ENCODE results near the gene TTC39A.

- TF ChIP-seq, protein P1, sequence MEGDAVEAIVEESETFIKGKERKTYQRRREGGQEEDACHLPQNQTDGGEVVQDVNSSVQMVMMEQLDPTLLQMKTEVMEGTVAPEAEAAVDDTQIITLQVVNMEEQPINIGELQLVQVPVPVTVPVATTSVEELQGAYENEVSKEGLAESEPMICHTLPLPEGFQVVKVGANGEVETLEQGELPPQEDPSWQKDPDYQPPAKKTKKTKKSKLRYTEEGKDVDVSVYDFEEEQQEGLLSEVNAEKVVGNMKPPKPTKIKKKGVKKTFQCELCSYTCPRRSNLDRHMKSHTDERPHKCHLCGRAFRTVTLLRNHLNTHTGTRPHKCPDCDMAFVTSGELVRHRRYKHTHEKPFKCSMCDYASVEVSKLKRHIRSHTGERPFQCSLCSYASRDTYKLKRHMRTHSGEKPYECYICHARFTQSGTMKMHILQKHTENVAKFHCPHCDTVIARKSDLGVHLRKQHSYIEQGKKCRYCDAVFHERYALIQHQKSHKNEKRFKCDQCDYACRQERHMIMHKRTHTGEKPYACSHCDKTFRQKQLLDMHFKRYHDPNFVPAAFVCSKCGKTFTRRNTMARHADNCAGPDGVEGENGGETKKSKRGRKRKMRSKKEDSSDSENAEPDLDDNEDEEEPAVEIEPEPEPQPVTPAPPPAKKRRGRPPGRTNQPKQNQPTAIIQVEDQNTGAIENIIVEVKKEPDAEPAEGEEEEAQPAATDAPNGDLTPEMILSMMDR (IDR thresholded peaks at IDR 0.05; ENCODE audit: low read length) = no peak
- TF ChIP-seq EZH2 (IDR thresholded peaks at IDR 0.05; ENCODE audit: borderline replicate concordance, low read length) = no peak
These were observed 47.8 kb downstream of the TTC39A start for GRCh38 chr1:51282605-51283004.
